GM19023 (cell line): ENCODE measurements around the gene NPPB.

Source experiments
- ATAC-seq: cut with Tn5 transposase; IDR thresholded peaks from one replicate; pipeline ENCODE4 v1.9.1; 2021; ENCODE audit warnings: mild to moderate bottlenecking, moderate library complexity; ENCODE audit not compliant: unreplicated experiment

NPPB gene

GRCh38 chr1:11881749-11882441, 23.1 kb upstream of the NPPB start:
- ATAC-seq, result no peak

GRCh38 chr1:11880911-11881748, 22.4 kb upstream of the NPPB start:
- no peak for ATAC-seq

- ATAC-seq, result no peak
Measured at GRCh38 chr1:11880181-11880575, 21.4 kb upstream of the NPPB start.

GRCh38 chr1:11879311-11880180, 20.8 kb upstream of the NPPB start:
- ATAC-seq, result no peak

GRCh38 chr1:11878891-11879190, 20.1 kb upstream of the NPPB start:
- no peak for ATAC-seq

GRCh38 chr1:11878081-11878890, 19.5 kb upstream of the NPPB start:
- ATAC-seq, result no peak

- no peak for ATAC-seq
Measured at GRCh38 chr1:11877074-11877473, 18.3 kb upstream of the NPPB start.

GRCh38 chr1:11875094-11875493, 16.3 kb upstream of the NPPB start:
- no peak for ATAC-seq

- no peak for ATAC-seq
Measured at GRCh38 chr1:11874624-11875023, 15.9 kb upstream of the NPPB start.

- no peak for ATAC-seq
Measured at GRCh38 chr1:11874258-11874562, 15.5 kb upstream of the NPPB start.

- no peak for ATAC-seq
Measured at GRCh38 chr1:11873395-11874257, 14.9 kb upstream of the NPPB start.

GRCh38 chr1:11872545-11872944, 13.8 kb upstream of the NPPB start:
- no peak for ATAC-seq

GRCh38 chr1:11869650-11870207, 11.0 kb upstream of the NPPB start:
- ATAC-seq, result no peak

GRCh38 chr1:11869104-11869503, 10.4 kb upstream of the NPPB start:
- ATAC-seq, result no peak

GRCh38 chr1:11868331-11868980, 9.7 kb upstream of the NPPB start:
- ATAC-seq, result no peak

GRCh38 chr1:11862890-11863289, 4.1 kb upstream of the NPPB start:
- ATAC-seq, result no peak

GRCh38 chr1:11860587-11860986, 1.8 kb upstream of the NPPB start:
- ATAC-seq, result no peak

GRCh38 chr1:11860083-11860482, 1.3 kb upstream of the NPPB start:
- no peak for ATAC-seq
